HG03066 (cell line): Measurements from ENCODE around the gene FOXP1.

ENCODE experiments used
- ATAC-seq: cut with Tn5 transposase; IDR thresholded peaks from one replicate; pipeline ENCODE4 v1.9.1; 2021; ENCODE audit warnings: low read depth; ENCODE audit not compliant: unreplicated experiment

Gene FOXP1

GRCh38 chr3:71566776-71567175 is 16.8 kb downstream of the FOXP1 start:
- ATAC-seq = no peak

- ATAC-seq = no peak
These were observed 17.6 kb downstream of the FOXP1 start for GRCh38 chr3:71565976-71566375.

- ATAC-seq = no peak
These were observed 18.2 kb downstream of the FOXP1 start for GRCh38 chr3:71565316-71565715.

GRCh38 chr3:71564361-71564760 is 19.2 kb downstream of the FOXP1 start:
- peak; percentile 27 for ATAC-seq

- peak; percentile 89 for ATAC-seq
These were observed 19.7 kb downstream of the FOXP1 start for GRCh38 chr3:71563827-71564226.

GRCh38 chr3:71562938-71563337 is 20.6 kb downstream of the FOXP1 start:
- no peak for ATAC-seq

GRCh38 chr3:71560665-71561064 is 22.9 kb downstream of the FOXP1 start:
- ATAC-seq = no peak

- no peak for ATAC-seq
These were observed 23.9 kb downstream of the FOXP1 start for GRCh38 chr3:71559578-71560162.

GRCh38 chr3:71559021-71559420 is 24.5 kb downstream of the FOXP1 start:
- ATAC-seq = no peak

- ATAC-seq = no peak
These were observed 28.9 kb downstream of the FOXP1 start for GRCh38 chr3:71554649-71555048.

- ATAC-seq = no peak
These were observed 32.1 kb downstream of the FOXP1 start for GRCh38 chr3:71551311-71551919.

- ATAC-seq = no peak
These were observed 33.6 kb downstream of the FOXP1 start for GRCh38 chr3:71549951-71550350.

- ATAC-seq = peak; percentile 78
These were observed 34.7 kb downstream of the FOXP1 start for GRCh38 chr3:71548705-71549384.

- no peak for ATAC-seq
These were observed 36.0 kb downstream of the FOXP1 start for GRCh38 chr3:71547249-71548198.

- ATAC-seq = no peak
These were observed 36.7 kb downstream of the FOXP1 start for GRCh38 chr3:71546821-71547220.

- no peak for ATAC-seq
These were observed 38.2 kb downstream of the FOXP1 start for GRCh38 chr3:71545330-71545729.

GRCh38 chr3:71543371-71544016 is 40.0 kb downstream of the FOXP1 start:
- no peak for ATAC-seq

- ATAC-seq = no peak
These were observed 40.8 kb downstream of the FOXP1 start for GRCh38 chr3:71542521-71543370.

- no peak for ATAC-seq
These were observed 42.2 kb downstream of the FOXP1 start for GRCh38 chr3:71541313-71541712.

- ATAC-seq = no peak
These were observed 46.3 kb downstream of the FOXP1 start for GRCh38 chr3:71537211-71537611.
